Peyer's patch (tissue), 4 donors: ENCODE measurements around the gene RIPOR1.

ENCODE experiments used
- POLR2A ChIP-seq, 2 donors: fragments of 450-650 bp; IDR thresholded peaks; one replicate each; pipeline ENCODE4 v1.5.1; 2017; ENCODE audit warnings: antibody characterized with exemption in 2 of 2, mild to moderate bottlenecking in 2 of 2, moderate library complexity in 2 of 2
- TF ChIP-seq, protein P1 (sequence below), 6 experiments: fragments of 450-650 bp in 4 of 6; fragments of 200-600 bp in 2 of 6; sonication (generic) in 1 of 6; IDR thresholded peaks; one replicate each; pipeline ENCODE4 v1.5.1; 2017 to 2019; ENCODE audit warnings: antibody characterized with exemption in 6 of 6, mild to moderate bottlenecking in 3 of 6, moderate library complexity in 1 of 6

- TF ChIP-seq, protein P1, sequence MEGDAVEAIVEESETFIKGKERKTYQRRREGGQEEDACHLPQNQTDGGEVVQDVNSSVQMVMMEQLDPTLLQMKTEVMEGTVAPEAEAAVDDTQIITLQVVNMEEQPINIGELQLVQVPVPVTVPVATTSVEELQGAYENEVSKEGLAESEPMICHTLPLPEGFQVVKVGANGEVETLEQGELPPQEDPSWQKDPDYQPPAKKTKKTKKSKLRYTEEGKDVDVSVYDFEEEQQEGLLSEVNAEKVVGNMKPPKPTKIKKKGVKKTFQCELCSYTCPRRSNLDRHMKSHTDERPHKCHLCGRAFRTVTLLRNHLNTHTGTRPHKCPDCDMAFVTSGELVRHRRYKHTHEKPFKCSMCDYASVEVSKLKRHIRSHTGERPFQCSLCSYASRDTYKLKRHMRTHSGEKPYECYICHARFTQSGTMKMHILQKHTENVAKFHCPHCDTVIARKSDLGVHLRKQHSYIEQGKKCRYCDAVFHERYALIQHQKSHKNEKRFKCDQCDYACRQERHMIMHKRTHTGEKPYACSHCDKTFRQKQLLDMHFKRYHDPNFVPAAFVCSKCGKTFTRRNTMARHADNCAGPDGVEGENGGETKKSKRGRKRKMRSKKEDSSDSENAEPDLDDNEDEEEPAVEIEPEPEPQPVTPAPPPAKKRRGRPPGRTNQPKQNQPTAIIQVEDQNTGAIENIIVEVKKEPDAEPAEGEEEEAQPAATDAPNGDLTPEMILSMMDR (IDR thresholded peaks at IDR 0.05), result no peak
- no peak for TF ChIP-seq POLR2A (IDR thresholded peaks at IDR 0.05)
Measured at GRCh38 chr16:67533024-67533560, 4.5 kb downstream of the RIPOR1 start.
